ENCODE data around the gene HMMR.

Gene HMMR

DNA sequence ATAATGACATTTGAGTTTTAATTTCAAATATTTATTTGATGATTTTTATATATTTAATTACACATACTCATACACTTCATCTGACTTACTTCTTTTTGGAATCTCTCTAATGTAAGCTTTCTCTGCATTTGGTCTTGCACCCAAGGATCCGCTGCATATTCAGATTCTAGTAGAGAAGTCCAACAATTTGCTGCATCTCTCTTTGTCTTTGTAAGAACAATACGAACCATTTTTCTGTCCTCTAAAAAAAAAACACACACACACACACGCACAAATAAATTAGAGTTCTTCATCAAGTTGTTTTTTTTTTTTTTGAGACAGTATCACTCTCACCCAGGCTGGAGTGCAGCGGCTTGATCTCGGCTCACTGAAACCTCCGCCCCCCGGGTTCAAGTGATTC is 3.6 kb upstream of the HMMR start:
- DNase-seq (ENCODE audit: extremely low read depth in 1 of 2, low read depth in 1 of 2) = no peak

GRCh38 chr5:163458778-163459385 is 1.6 kb upstream of the HMMR start:
- DNase-seq (ENCODE audit: extremely low read depth in 1 of 2, low read depth in 1 of 2) = no peak

- DNase-seq (ENCODE audit: extremely low read depth in 1 of 2, low read depth in 1 of 2) = no peak
Measured at GRCh38 chr5:163459462-163459818, 992 bp upstream of the HMMR start.

- DNase-seq (ENCODE audit: extremely low read depth in 1 of 2, low read depth in 1 of 2) = peak; percentile 85 to 95
Measured at GRCh38 chr5:163459819-163460561, 442 bp upstream of the HMMR start, which contains the start of gene NUDCD2. Gene NUDCD2 (minus strand): TSS chr5:163460102. CDS start chr5:163460050, 52 bp downstream.

DNA sequence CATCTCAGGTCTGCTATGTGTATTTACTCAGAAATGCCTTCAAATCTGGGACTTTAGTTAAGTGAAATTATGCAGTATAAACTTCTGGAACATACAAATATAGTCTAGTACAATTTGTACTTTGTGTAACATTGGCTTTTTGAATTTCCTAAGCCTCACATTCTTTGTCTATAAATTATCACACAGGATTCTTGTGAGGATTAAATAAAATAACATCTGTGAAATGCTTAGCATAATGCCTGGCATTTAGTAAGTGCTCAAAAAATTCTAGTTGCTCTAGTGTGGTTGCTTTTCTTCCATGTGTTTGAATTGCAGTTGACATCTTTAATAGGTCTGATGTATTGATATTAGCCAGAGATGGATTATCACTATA is 2.6 kb downstream of the HMMR start:
- DNase-seq (ENCODE audit: extremely low read depth in 1 of 2, low read depth in 1 of 2) = no peak

DNA sequence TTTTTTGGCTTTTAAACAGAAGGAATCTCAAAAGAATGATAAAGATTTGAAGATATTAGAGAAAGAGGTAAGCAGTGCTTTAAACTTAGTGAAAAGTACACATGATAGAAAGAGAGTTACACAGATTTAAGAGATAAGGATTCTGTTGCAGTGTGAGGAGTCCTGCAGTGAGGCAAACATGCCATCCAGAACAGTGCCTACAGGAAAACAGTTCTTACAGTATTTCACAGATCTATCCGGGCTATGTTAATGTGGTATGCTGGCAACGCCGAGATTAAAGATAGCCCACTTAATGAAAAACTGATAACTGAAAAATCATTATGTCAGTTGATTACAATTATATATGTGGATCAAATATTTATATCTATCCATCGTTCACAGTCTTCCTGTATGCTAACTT is 7.2 kb downstream of the HMMR start:
- no peak for DNase-seq (ENCODE audit: extremely low read depth in 1 of 2, low read depth in 1 of 2)

DNA sequence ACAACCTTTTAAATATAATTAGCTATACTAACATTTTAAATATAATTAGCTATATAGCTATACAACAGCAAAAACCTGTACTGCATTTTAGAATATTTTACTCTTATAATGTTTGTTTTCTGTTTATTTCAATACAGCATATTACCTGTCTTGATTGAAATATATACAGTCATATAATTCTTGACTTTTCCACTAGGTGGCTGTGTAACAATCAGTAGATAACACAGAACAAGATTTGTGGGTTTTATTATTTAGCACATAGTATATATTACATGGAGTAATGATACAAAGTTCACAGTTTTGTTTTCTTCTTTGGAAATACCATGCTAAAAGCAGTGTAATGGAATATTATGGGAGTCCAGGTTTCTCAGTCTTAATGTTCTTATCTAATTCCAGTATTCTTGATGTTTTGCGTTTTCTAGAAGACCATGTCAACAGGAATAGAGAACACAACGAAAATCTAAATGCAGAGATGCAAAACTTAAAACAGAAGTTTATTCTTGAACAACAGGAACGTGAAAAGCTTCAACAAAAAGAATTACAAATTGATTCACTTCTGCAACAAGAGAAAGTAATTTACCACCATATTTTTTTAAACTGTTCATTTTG is 13.3 kb downstream of the HMMR start:
- no peak for DNase-seq (ENCODE audit: extremely low read depth in 1 of 2, low read depth in 1 of 2)

GRCh38 chr5:163475411-163475810 is 15.0 kb downstream of the HMMR start:
- DNase-seq (ENCODE audit: extremely low read depth in 1 of 2, low read depth in 1 of 2) = no peak

- DNase-seq (ENCODE audit: extremely low read depth in 1 of 2, low read depth in 1 of 2) = no peak
Measured at GRCh38 chr5:163478126-163478981, 17.9 kb downstream of the HMMR start.

DNA sequence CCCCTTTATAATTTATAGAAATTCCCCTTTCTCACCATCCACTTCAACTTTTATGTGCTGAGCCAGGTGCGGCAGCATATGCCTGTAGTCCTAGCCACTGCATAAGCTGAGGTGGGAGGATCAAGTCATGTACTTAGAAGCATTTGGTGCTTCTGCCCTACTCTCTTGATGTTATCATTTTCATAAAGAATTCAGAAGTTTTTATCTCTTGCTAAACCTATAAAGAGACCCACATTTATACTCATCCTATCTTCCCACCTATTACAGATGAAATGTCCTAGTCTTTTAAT is 18.5 kb downstream of the HMMR start:
- DNase-seq (ENCODE audit: extremely low read depth in 1 of 2, low read depth in 1 of 2) = no peak

DNA sequence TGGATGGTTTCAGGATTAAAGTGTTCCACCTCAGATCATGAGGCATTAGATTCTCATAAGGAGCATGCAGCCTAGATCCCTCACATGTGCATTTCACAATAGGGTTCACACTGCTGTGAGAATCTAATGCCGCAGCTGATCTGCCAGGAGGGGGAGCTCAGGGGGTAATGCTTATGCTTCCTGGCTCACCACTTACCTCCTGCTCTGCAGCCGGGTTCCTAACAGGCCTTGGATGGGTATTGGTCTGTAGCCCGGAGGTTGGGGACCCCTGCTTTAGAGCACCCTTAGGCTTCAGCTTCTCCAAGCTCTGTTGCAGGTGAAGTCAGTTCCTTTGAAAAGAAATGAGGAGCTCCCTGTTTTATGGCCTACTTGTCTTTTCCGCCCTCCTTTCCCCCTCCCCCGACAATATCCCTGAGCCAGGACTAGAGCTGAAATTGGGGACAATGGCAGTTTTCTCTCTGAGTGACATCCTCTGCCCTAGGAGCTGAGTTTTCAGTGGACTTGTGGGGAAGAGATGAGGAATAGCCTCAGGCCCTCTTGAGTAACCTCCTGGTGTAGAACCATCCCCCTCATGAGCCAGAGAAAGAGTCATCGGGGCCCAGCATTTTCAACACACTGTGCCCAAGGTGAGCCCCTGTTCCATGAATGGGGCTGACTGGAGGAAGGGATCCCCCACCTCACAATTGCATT is 28.8 kb downstream of the HMMR start:
- no peak for DNase-seq (ENCODE audit: extremely low read depth in 1 of 2, low read depth in 1 of 2)

DNA sequence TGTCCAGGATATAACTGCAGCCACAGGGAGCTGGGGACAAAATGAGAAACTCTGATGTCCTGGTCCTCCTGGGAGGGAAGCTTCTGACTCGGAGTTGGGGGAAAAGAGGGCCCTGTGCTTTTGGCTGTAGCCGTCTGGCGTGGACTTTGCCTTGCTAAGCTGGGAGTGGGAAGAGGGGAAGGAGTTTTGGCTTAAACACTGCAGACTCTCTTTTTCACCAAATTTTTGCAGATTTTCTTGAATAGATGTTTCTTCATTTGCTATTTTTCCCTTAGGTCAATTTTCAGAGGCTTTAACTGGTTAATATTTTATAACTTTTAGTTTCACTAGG is 29.3 kb downstream of the HMMR start:
- DNase-seq (ENCODE audit: extremely low read depth in 1 of 2, low read depth in 1 of 2) = no peak

DNA sequence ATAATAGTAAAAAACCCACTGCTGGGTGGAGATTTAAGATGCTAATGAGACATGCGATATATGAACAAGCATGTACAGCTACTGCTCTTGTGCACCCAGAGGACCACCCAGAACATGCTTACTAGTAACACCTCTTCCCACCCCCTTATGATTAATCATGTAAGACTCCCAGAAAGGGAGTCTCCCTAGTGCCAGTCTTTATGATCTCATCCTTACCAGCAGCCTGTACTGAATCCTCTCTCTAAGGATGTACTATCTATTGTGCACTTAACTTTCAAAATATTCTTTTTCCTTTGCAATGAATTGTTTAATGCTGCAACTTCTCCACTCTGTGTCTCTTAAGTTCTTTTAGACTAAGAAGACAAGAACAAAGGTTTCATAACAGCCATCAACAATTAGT is 35.9 kb downstream of the HMMR start:
- DNase-seq (ENCODE audit: extremely low read depth in 1 of 2, low read depth in 1 of 2) = no peak

GRCh38 chr5:163497315-163497714 is 36.9 kb downstream of the HMMR start:
- no peak for DNase-seq (ENCODE audit: extremely low read depth in 1 of 2, low read depth in 1 of 2)

- no peak for DNase-seq (ENCODE audit: extremely low read depth in 1 of 2, low read depth in 1 of 2)
Measured at GRCh38 chr5:163498886-163499285, 38.5 kb downstream of the HMMR start.

GRCh38 chr5:163502521-163502920 is 42.1 kb downstream of the HMMR start:
- no peak for DNase-seq (ENCODE audit: extremely low read depth in 1 of 2, low read depth in 1 of 2)

- DNase-seq (ENCODE audit: extremely low read depth in 1 of 2, low read depth in 1 of 2) = no peak
Measured at GRCh38 chr5:163503106-163504078, 43.0 kb downstream of the HMMR start.

GRCh38 chr5:163504079-163504931 is 43.9 kb downstream of the HMMR start:
- no peak for DNase-seq (ENCODE audit: extremely low read depth in 1 of 2, low read depth in 1 of 2)

DNA sequence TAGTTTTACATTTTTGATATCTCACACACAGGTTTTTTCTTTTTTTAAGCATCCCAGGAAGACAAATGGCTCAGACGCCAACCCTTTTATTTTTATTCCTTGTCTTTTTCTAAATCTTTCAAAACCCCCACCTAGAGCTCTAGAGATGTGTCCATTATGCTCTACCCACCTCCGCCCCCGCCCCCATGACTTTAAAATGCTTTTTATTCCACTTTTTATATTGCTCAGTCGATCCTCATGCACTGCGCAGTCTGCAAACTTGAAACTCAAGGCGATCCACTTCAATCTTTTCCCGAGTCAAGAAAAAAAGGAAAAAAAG is 44.6 kb downstream of the HMMR start:
- DNase-seq (ENCODE audit: extremely low read depth in 1 of 2, low read depth in 1 of 2) = no peak
